ENCODE results near the gene RAD18.

GRCh38 chr3:8827641-8828040 is 135.6 kb downstream of the RAD18 start:
- TF ChIP-seq POLR2A (IDR thresholded peaks at IDR 0.05), result no peak
- no peak for TF ChIP-seq CTCF (IDR thresholded peaks at IDR 0.05)
